ENCODE results near the gene DIP2B.
"Not testable (repeated sequence)": the region's sequence is repeated elsewhere in the genome, so short reads cannot be mapped to it uniquely, and the experiment has no call there.

Gene DIP2B

DNA sequence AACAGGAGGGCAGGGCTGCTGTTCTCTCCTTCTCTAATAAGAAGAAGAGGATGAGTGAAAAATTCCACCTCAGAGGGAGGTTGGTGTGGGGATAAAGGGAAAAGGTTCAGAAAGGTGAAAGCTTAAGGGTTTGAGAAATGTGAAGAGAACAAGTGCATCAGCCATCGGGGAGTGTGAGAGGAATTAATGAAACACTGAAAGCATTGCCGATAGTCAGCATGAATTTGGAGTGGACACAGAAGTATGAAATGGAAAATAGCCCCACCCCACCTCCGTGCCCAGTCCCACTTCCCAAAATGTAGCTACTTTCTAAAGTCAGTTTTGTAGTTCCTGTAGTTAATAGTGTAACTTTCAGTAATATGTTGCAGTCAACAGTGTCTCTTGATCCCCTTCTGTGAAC is 33.4 kb downstream of the DIP2B start:
- no peak overlapping the region for H3K27ac ChIP-seq
- H3K9me3 ChIP-seq (ENCODE audit: control insufficient read depth, low read length), result no peaks in the 10 kb centered on the region
- H3K79me2 ChIP-seq, result peaks cover 21% of the 10 kb centered on the region
- TF ChIP-seq, protein P1, sequence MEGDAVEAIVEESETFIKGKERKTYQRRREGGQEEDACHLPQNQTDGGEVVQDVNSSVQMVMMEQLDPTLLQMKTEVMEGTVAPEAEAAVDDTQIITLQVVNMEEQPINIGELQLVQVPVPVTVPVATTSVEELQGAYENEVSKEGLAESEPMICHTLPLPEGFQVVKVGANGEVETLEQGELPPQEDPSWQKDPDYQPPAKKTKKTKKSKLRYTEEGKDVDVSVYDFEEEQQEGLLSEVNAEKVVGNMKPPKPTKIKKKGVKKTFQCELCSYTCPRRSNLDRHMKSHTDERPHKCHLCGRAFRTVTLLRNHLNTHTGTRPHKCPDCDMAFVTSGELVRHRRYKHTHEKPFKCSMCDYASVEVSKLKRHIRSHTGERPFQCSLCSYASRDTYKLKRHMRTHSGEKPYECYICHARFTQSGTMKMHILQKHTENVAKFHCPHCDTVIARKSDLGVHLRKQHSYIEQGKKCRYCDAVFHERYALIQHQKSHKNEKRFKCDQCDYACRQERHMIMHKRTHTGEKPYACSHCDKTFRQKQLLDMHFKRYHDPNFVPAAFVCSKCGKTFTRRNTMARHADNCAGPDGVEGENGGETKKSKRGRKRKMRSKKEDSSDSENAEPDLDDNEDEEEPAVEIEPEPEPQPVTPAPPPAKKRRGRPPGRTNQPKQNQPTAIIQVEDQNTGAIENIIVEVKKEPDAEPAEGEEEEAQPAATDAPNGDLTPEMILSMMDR (IDR thresholded peaks at IDR 0.05), result no peak
- H3K9ac ChIP-seq, result no peak overlapping the region
- H3K4me3 ChIP-seq (ENCODE audit: low read depth, low read length), result no peak overlapping the region
- H3K4me1 ChIP-seq, result no peaks in the 10 kb centered on the region
- no peaks in the 10 kb centered on the region for H3K27me3 ChIP-seq (ENCODE audit: control insufficient read depth, insufficient read depth, low read length)
- H2AFZ ChIP-seq, result no peak overlapping the region
- H3K4me2 ChIP-seq (ENCODE audit: low read length), result no peak overlapping the region
- no peaks in the 10 kb centered on the region for H3K36me3 ChIP-seq (ENCODE audit: control insufficient read depth, insufficient read depth, low read length)

DNA sequence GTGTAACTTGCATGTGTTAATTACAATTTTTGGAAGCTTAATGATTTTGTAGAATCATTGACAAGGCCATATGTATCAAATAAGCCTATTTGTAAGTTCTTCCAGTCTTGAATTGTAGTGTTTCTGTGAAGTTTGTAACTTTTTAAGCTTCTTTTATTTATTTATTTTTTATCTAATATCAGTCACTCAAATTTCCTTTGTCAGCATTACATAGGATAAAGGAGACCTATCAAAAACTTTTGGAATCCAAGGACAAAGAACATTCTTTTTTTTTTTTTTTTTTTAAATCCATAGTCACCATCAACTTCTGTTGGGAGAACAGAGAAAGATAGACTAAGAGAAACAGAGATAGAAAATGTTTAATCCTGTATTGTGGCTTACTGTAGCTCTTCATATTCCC is 36.4 kb downstream of the DIP2B start:
- Histone ChIP-seq H3K4me1 (no peaks in the 10 kb centered on the region), H3K27me3 (ENCODE audit: control insufficient read depth, insufficient read depth, low read length) (no peaks in the 10 kb centered on the region), H3K4me2 (ENCODE audit: low read length) (no peak overlapping the region), H3K9me3 (ENCODE audit: control insufficient read depth, low read length) (no peaks in the 10 kb centered on the region), H3K36me3 (ENCODE audit: control insufficient read depth, insufficient read depth, low read length) (no peaks in the 10 kb centered on the region), H2AFZ (no peak overlapping the region), H3K27ac (no peak overlapping the region), H3K4me3 (ENCODE audit: low read depth, low read length) (no peak overlapping the region), H3K9ac (no peak overlapping the region), H3K79me2 (peaks cover 17% of the 10 kb centered on the region)
- TF ChIP-seq, protein P1 (IDR thresholded peaks at IDR 0.05), result no peak

DNA sequence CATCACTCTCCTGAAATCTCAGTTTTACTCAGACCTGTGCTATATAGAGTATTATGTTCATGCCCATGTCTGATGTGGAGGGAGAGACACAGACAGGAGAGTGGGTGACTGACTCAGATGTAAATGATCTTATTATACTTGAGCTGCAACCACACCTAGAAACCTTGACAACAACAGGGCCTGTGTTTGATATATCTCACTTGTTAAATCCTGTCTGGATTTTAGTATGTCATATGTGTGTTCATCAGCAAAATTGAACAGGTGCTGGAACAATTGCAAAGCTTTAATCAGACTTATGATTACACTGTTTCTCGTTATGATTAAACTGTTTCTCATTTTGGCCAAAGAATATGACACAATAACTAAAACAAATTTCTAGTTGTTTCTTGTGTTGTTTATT is 37.7 kb downstream of the DIP2B start:
- H2AFZ ChIP-seq, result no peak overlapping the region
- H3K9ac ChIP-seq, result no peak overlapping the region
- no peaks in the 10 kb centered on the region for H3K4me1 ChIP-seq
- H3K27ac ChIP-seq, result no peak overlapping the region
- H3K4me2 ChIP-seq (ENCODE audit: low read length), result no peak overlapping the region
- no peaks in the 10 kb centered on the region for H3K9me3 ChIP-seq (ENCODE audit: control insufficient read depth, low read length)
- H3K4me3 ChIP-seq (ENCODE audit: low read depth, low read length), result no peak overlapping the region
- TF ChIP-seq, protein P1 (IDR thresholded peaks at IDR 0.05), result no peak
- peaks cover 12% of the 10 kb centered on the region for H3K79me2 ChIP-seq
- H3K36me3 ChIP-seq (ENCODE audit: control insufficient read depth, insufficient read depth, low read length), result no peaks in the 10 kb centered on the region
- no peaks in the 10 kb centered on the region for H3K27me3 ChIP-seq (ENCODE audit: control insufficient read depth, insufficient read depth, low read length)

DNA sequence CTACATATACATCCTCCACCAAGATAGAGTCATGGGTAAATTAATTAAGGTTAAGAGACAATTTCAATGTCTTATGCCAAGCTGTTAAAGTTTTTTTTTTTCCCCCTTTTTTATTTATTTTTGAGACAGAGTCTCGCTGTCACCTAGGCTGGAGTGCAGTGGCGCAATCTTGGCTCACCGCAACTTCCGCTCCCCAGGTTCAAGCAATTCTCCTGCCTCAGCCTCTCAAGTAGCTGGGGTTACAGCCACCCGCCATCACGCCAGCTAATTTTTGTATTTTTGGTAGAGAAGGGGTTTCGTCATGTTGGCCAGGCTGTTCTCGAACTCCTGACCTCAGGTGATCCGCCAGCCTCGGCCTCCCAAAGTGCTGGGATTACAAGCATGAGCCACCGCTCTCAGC is 38.4 kb downstream of the DIP2B start:
- H3K9me3 ChIP-seq (ENCODE audit: control insufficient read depth, low read length); H3K79me2 ChIP-seq; H3K4me1 ChIP-seq; H3K36me3 ChIP-seq (ENCODE audit: control insufficient read depth, insufficient read depth, low read length); H3K4me2 ChIP-seq (ENCODE audit: low read length); H2AFZ ChIP-seq; H3K27me3 ChIP-seq (ENCODE audit: control insufficient read depth, insufficient read depth, low read length); H3K4me3 ChIP-seq (ENCODE audit: low read depth, low read length); H3K27ac ChIP-seq; H3K9ac ChIP-seq: not testable (repeated sequence)

DNA sequence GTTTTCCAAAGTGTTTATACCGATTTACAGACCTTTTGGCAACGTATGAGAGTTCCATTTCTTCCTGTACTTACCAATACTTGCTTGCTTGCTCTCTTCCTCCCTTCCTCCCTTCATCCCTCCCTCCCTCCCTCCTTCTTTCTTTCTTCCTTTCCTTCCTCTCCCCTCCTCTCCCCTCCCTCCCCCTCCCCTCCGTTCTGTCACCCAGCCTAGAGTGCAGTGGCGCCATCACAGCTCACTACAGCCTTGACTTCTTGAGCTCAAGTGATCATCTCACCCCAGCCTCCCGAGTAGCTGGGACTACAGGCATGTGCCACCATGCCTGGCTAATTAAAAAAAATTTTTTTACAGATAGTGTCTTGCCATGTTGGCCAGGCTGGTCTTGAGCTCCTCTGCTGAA is 40.4 kb downstream of the DIP2B start:
- Histone ChIP-seq H3K9me3 (ENCODE audit: control insufficient read depth, low read length) (no peaks in the 10 kb centered on the region), H3K36me3 (ENCODE audit: control insufficient read depth, insufficient read depth, low read length) (no peaks in the 10 kb centered on the region), H2AFZ (no peak overlapping the region), H3K4me2 (ENCODE audit: low read length) (no peak overlapping the region), H3K4me1 (no peaks in the 10 kb centered on the region), H3K27me3 (ENCODE audit: control insufficient read depth, insufficient read depth, low read length) (no peaks in the 10 kb centered on the region), H3K9ac (no peak overlapping the region), H3K79me2 (peaks cover 9% of the 10 kb centered on the region), H3K4me3 (ENCODE audit: low read depth, low read length) (no peak overlapping the region), H3K27ac (no peak overlapping the region)
- TF ChIP-seq, protein P1 (IDR thresholded peaks at IDR 0.05), result no peak

Measured in parathyroid adenoma (tissue), 2 donors.